ENCODE results near the gene MRPL21. TPM values are rescaled to one million over a fixed set of nuclear protein-coding genes. Genes with fewer than 3 reads are reported as not detected.
A peak's percentile ranks its signal among the peaks of the same experiment; 100 is the strongest.

MRPL21 gene
- total RNA-seq, 1 donor from 2014 or later, result 69.1 TPM

GRCh38 chr11:68928136-68928880, 24.7 kb upstream of the MRPL21 start:
- Histone ChIP-seq H4K20me1 (ENCODE audit: insufficient read depth, low read length) (peaks cover 10% of the 10 kb centered on the region), H3K36me3 (ENCODE audit: insufficient read depth, low read length) (peaks cover 18% of the 10 kb centered on the region), H3K9ac (ENCODE audit: low read length) (no peak overlapping the region), H3K4me2 (ENCODE audit: low read length) (no peak overlapping the region), H2AFZ (ENCODE audit: low read depth, low read length) (no peak overlapping the region), H3K9me3 (ENCODE audit: insufficient read depth, low read depth, low read length) (peaks cover 7% of the 10 kb centered on the region), H3K27me3 (ENCODE audit: insufficient read depth, low read length) (no peaks in the 10 kb centered on the region), H3K4me1 (ENCODE audit: insufficient read depth, low read length) (no peaks in the 10 kb centered on the region), H3K4me3 (ENCODE audit: insufficient read depth, low read depth, low read length) (no peak overlapping the region), H3K27ac (ENCODE audit: low read depth, low read length) (no peak overlapping the region), H3K79me2 (ENCODE audit: insufficient read depth, low read length) (peaks cover 3% of the 10 kb centered on the region)
- no peaks in the 10 kb centered on the region for H3K27me3 Mint-ChIP-seq (ENCODE audit: low read depth, unreplicated experiment)
- H3K36me3 Mint-ChIP-seq (ENCODE audit: low read depth, unreplicated experiment), result peaks cover 62% of the 10 kb centered on the region
- no peak for FAIRE-seq
- no peak overlapping the region for H3K4me3 Mint-ChIP-seq (ENCODE audit: unreplicated experiment)
- no peak for TF ChIP-seq EZH2 (IDR thresholded peaks at IDR 0.05; ENCODE audit: insufficient read depth, low read length)
- H3K4me1 Mint-ChIP-seq (ENCODE audit: low read depth, unreplicated experiment), result peaks cover 13% of the 10 kb centered on the region
- H3K9me3 Mint-ChIP-seq (ENCODE audit: unreplicated experiment), result peaks cover 18% of the 10 kb centered on the region
- no peak for DNase-seq (ENCODE audit: low read depth)
- H3K27ac Mint-ChIP-seq (ENCODE audit: unreplicated experiment), result peak overlapping the region; percentile 67

GRCh38 chr11:68927280-68928135, 23.9 kb upstream of the MRPL21 start:
- peaks cover 7% of the 10 kb centered on the region for H3K9me3 ChIP-seq (ENCODE audit: insufficient read depth, low read depth, low read length)
- H4K20me1 ChIP-seq (ENCODE audit: insufficient read depth, low read length), result peaks cover 4% of the 10 kb centered on the region
- peaks cover 3% of the 10 kb centered on the region for H3K79me2 ChIP-seq (ENCODE audit: insufficient read depth, low read length)
- no peak overlapping the region for H3K9ac ChIP-seq (ENCODE audit: low read length)
- TF ChIP-seq CTCF (IDR thresholded peaks at IDR 0.05; ENCODE audit: insufficient read depth, low read depth, low read length), result no peak
- no peak for TF ChIP-seq EZH2 (IDR thresholded peaks at IDR 0.05; ENCODE audit: insufficient read depth, low read length)
- Mint-ChIP-seq H3K27ac (ENCODE audit: unreplicated experiment) (peak overlapping the region; percentile 67), H3K4me3 (ENCODE audit: unreplicated experiment) (no peak overlapping the region), H3K36me3 (ENCODE audit: low read depth, unreplicated experiment) (peaks cover 65% of the 10 kb centered on the region), H3K27me3 (ENCODE audit: low read depth, unreplicated experiment) (no peaks in the 10 kb centered on the region), H3K9me3 (ENCODE audit: unreplicated experiment) (peaks cover 18% of the 10 kb centered on the region), H3K4me1 (ENCODE audit: low read depth, unreplicated experiment) (peaks cover 13% of the 10 kb centered on the region)
- no peak overlapping the region for H3K27ac ChIP-seq (ENCODE audit: low read depth, low read length)
- no peak overlapping the region for H3K4me2 ChIP-seq (ENCODE audit: low read length)
- DNase-seq (ENCODE audit: low read depth), result no peak
- no peak for FAIRE-seq
- no peaks in the 10 kb centered on the region for H3K4me1 ChIP-seq (ENCODE audit: insufficient read depth, low read length)
- no peaks in the 10 kb centered on the region for H3K27me3 ChIP-seq (ENCODE audit: insufficient read depth, low read length)
- peaks cover 21% of the 10 kb centered on the region for H3K36me3 ChIP-seq (ENCODE audit: insufficient read depth, low read length)
- no peak overlapping the region for H3K4me3 ChIP-seq (ENCODE audit: insufficient read depth, low read depth, low read length)
- no peak overlapping the region for H2AFZ ChIP-seq (ENCODE audit: low read depth, low read length)

- H3K4me2 ChIP-seq (ENCODE audit: low read length), result no peak overlapping the region
- Mint-ChIP-seq H3K36me3 (ENCODE audit: low read depth, unreplicated experiment) (peaks cover 66% of the 10 kb centered on the region), H3K4me3 (ENCODE audit: unreplicated experiment) (no peak overlapping the region), H3K27ac (ENCODE audit: unreplicated experiment) (no peak overlapping the region), H3K9me3 (ENCODE audit: unreplicated experiment) (peaks cover 18% of the 10 kb centered on the region), H3K27me3 (ENCODE audit: low read depth, unreplicated experiment) (no peaks in the 10 kb centered on the region), H3K4me1 (ENCODE audit: low read depth, unreplicated experiment) (peaks cover 13% of the 10 kb centered on the region)
- H4K20me1 ChIP-seq (ENCODE audit: insufficient read depth, low read length), result peaks cover 3% of the 10 kb centered on the region
- FAIRE-seq (no peak), DNase-seq (ENCODE audit: low read depth) (no peak)
- no peak overlapping the region for H3K27ac ChIP-seq (ENCODE audit: low read depth, low read length)
- TF ChIP-seq EZH2 (IDR thresholded peaks at IDR 0.05; ENCODE audit: insufficient read depth, low read length), result no peak
- TF ChIP-seq CTCF (IDR thresholded peaks at IDR 0.05; ENCODE audit: insufficient read depth, low read depth, low read length), result no peak
- no peak overlapping the region for H3K4me3 ChIP-seq (ENCODE audit: insufficient read depth, low read depth, low read length)
- no peaks in the 10 kb centered on the region for H3K4me1 ChIP-seq (ENCODE audit: insufficient read depth, low read length)
- H3K9ac ChIP-seq (ENCODE audit: low read length), result no peak overlapping the region
- H3K27me3 ChIP-seq (ENCODE audit: insufficient read depth, low read length), result no peaks in the 10 kb centered on the region
- no peak overlapping the region for H2AFZ ChIP-seq (ENCODE audit: low read depth, low read length)
- H3K36me3 ChIP-seq (ENCODE audit: insufficient read depth, low read length), result peaks cover 21% of the 10 kb centered on the region
- H3K79me2 ChIP-seq (ENCODE audit: insufficient read depth, low read length), result peaks cover 3% of the 10 kb centered on the region
- H3K9me3 ChIP-seq (ENCODE audit: insufficient read depth, low read depth, low read length), result peaks cover 7% of the 10 kb centered on the region
Observed at GRCh38 chr11:68925611-68926010, 22.0 kb upstream of the MRPL21 start.

All from astrocyte (in vitro differentiated cells and primary cell).